Tibial artery (tissue), 4 donors: ENCODE measurements around the gene PDE3B.
"Not testable (repeated sequence)": the region's sequence is repeated elsewhere in the genome, so short reads cannot be mapped to it uniquely, and the experiment has no call there.

Experiments used
- DNase-seq, 2 donors: peaks; one replicate each; pipeline ENCODE4 v3.0.0-alpha.2; 2019
- H3K27ac ChIP-seq, 2 donors: fragments of 200-600 bp; sonication (generic) in 1 of 2; 1 replicate in 1 of 2; 2 replicates in 1 of 2; pipeline ENCODE4 v1.5.1; 2018 to 2019; ENCODE audit warnings: mild to moderate bottlenecking in 1 of 2
- H3K27me3 ChIP-seq, 2 donors: fragments of 200-600 bp; sonication (generic) in 1 of 2; one replicate each; pipeline versions ENCODE4 v1.5.1 to v1.6.0; 2016 to 2019
- H3K36me3 ChIP-seq, 3 donors: fragments of 200-600 bp; sonication (generic) in 2 of 3; one replicate each; pipeline ENCODE4 v1.5.1; 2016 to 2019; ENCODE audit warnings: mild to moderate bottlenecking in 2 of 3
- H3K4me1 ChIP-seq, 4 donors: fragments of 200-600 bp; sonication (generic) in 2 of 4; 1 replicate in 3 of 4; 2 replicates in 1 of 4; pipeline ENCODE4 v1.5.1; 2016 to 2019
- H3K4me3 ChIP-seq, 2 donors: fragments of 200-600 bp; sonication (generic) in 1 of 2; 1 replicate in 1 of 2; 2 replicates in 1 of 2; pipeline ENCODE4 v1.5.1; 2018 to 2019; ENCODE audit warnings: mild to moderate bottlenecking in 2 of 2
- H3K9me3 ChIP-seq, 3 donors: fragments of 200-600 bp; sonication (generic) in 1 of 3; one replicate each; pipeline ENCODE4 v1.5.1; 2016 to 2019
- intact Hi-C: fragments of 100-400 bp; cut with DNase I; formaldehyde crosslinking; loops from one replicate; pipeline ENCODE4 v1.15.0; 2023; ENCODE audit warnings: low total_unique reads
- TF ChIP-seq, protein P1 (sequence below), 2 experiments: fragments of 200-600 bp in 1 of 2; fragments of 450-650 bp in 1 of 2; IDR thresholded peaks; one replicate each; pipeline ENCODE4 v1.5.1; 2017 to 2019; ENCODE audit warnings: antibody characterized with exemption in 2 of 2, mild to moderate bottlenecking in 1 of 2, moderate library complexity in 1 of 2

The PDE3B gene

DNA sequence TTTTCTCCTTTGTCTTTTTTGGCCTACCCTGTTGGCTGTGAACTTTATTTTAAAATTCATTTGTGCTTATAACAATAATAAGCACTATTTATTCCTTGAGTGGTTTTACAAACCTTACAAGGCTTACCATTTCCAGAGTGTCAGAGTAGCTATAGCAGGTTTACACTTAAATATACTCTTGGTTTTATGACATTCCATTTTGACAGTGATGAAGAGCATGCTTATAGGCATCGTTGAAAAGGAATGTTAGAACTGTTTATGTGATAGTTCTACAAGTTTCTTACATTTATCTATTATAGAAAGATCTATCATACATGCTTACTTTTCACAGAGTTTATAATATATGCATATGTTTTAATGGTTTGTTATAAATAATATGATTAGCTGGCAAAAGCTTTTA lies 84.1 kb downstream of the PDE3B start:
- no peak overlapping the region for H3K4me3 ChIP-seq
- H3K9me3 ChIP-seq = no peaks in the 10 kb centered on the region
- no peaks in the 10 kb centered on the region for H3K27me3 ChIP-seq
- TF ChIP-seq, protein P1, sequence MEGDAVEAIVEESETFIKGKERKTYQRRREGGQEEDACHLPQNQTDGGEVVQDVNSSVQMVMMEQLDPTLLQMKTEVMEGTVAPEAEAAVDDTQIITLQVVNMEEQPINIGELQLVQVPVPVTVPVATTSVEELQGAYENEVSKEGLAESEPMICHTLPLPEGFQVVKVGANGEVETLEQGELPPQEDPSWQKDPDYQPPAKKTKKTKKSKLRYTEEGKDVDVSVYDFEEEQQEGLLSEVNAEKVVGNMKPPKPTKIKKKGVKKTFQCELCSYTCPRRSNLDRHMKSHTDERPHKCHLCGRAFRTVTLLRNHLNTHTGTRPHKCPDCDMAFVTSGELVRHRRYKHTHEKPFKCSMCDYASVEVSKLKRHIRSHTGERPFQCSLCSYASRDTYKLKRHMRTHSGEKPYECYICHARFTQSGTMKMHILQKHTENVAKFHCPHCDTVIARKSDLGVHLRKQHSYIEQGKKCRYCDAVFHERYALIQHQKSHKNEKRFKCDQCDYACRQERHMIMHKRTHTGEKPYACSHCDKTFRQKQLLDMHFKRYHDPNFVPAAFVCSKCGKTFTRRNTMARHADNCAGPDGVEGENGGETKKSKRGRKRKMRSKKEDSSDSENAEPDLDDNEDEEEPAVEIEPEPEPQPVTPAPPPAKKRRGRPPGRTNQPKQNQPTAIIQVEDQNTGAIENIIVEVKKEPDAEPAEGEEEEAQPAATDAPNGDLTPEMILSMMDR (IDR thresholded peaks at IDR 0.05) = no peak
- no peaks in the 10 kb centered on the region for H3K36me3 ChIP-seq
- no peak for DNase-seq
- intact Hi-C loops = no loop called here
- H3K4me1 ChIP-seq = no peaks in the 10 kb centered on the region
- no peak overlapping the region for H3K27ac ChIP-seq

DNA sequence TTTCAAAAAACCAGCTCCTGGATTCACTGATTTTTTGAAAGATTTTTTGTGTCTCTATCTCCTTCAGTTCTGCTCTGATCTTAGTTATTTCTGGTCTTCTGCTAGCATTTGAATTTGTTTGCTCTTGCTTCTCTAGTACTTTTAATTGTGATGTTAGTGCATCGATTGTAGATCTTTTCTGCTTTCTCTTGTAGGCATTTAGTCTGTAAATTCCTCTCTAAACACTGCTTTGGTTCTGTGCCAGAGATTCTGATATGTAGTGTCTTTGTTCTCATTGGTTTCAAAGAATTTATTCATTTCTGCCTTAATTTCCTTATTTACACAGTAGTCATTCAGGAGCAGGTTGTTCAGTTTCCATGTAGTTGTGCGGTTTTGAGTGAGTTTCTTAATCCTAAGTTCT lies 96.9 kb downstream of the PDE3B start:
- intact Hi-C loops, H3K27me3 ChIP-seq, H3K9me3 ChIP-seq, H3K4me1 ChIP-seq, H3K4me3 ChIP-seq, H3K27ac ChIP-seq, H3K36me3 ChIP-seq, DNase-seq: not testable (repeated sequence)

DNA sequence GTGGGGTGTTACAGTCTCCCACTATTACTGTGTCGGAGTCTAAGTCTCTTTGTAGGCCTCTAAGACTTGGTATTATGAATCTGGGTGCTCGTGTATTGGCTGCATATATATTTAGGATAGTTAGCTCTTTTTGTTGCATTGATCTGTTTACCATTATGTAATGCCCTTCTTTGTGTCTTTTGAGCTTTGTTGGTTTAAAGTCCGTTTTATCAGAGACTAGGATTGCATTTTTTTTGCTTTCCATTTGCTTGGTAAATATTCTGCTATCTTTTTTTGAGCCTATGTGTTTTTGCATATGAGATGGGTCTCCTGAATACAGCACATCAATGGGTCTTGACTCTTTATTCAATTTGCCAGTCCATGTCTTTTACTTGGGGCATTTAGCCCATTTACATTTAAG lies 97.6 kb downstream of the PDE3B start:
- Histone ChIP-seq H3K9me3 (peaks cover 0 to 4% (median 0%) of the 10 kb centered on the region in 3 donors), H3K27me3 (no peaks in the 10 kb centered on the region), H3K4me1 (no peaks in the 10 kb centered on the region), H3K36me3 (no peaks in the 10 kb centered on the region), H3K4me3 (no peak overlapping the region), H3K27ac (no peak overlapping the region)
- intact Hi-C loops = no loop called here
- no peak for DNase-seq
- TF ChIP-seq, protein P1 (IDR thresholded peaks at IDR 0.05) = no peak

DNA sequence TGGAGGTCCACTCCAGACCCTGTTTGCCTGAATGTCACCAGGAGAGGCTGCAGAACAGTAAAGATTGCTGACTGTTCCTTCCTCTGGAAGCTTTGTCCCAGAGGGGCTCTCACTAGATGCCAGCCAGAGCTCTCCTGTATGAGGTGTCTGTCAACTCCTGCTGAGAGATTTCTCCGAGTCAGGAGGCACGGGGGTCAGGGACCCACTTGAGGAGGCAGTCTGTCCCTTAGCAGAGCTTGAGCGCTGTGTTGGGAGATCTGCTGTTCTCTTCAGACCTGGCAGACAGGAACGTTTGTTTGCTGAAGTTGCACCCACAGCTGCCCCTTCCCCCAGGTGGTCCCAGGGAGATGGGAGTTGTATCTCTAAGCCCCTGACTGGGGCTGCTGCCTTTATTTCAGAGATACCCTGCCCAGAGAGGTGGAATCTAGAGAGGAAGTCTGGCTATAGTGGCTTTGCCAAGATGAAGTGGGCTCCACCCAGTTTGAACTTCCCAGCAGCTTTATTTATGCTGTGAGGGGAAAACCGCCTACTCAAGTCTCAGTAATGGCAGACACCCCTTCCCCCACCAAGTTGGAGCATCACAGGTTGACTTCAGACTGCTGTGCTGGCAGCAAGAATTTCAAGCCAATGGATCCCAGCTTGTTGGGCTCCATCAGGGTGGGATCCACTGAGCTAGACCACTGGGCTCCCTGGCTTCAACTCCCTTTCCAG lies 99.4 kb downstream of the PDE3B start:
- DNase-seq = no peak
- Histone ChIP-seq H3K4me3 (no peak overlapping the region), H3K4me1 (no peaks in the 10 kb centered on the region), H3K27ac (no peak overlapping the region), H3K36me3 (no peaks in the 10 kb centered on the region), H3K9me3 (peaks cover 0 to 4% (median 0%) of the 10 kb centered on the region in 3 donors), H3K27me3 (no peaks in the 10 kb centered on the region)
- intact Hi-C loops = no loop called here
- TF ChIP-seq, protein P1 (IDR thresholded peaks at IDR 0.05) = no peak

DNA sequence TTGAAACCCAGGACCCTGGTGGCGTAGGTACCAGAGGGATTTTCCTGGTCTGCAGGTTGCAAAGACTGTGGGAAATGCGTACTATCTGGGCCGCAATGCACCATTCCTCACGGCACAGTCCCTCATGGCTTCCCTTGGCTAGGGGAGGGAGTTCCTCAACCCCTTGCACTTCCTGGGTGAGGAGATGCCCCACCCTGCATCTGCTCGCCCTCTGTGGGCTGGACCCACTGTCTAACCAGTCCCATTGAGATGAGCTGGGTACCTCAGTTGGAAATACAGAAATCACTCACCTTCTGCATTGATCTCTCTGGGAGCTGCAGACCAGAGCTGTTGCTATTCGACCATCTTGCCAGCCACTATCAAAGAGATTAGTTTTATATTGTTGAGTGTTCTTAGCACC lies 100.1 kb downstream of the PDE3B start:
- DNase-seq, intact Hi-C loops, H3K27ac ChIP-seq, H3K4me3 ChIP-seq, H3K27me3 ChIP-seq, H3K36me3 ChIP-seq, H3K4me1 ChIP-seq, H3K9me3 ChIP-seq: not testable (repeated sequence)

DNA sequence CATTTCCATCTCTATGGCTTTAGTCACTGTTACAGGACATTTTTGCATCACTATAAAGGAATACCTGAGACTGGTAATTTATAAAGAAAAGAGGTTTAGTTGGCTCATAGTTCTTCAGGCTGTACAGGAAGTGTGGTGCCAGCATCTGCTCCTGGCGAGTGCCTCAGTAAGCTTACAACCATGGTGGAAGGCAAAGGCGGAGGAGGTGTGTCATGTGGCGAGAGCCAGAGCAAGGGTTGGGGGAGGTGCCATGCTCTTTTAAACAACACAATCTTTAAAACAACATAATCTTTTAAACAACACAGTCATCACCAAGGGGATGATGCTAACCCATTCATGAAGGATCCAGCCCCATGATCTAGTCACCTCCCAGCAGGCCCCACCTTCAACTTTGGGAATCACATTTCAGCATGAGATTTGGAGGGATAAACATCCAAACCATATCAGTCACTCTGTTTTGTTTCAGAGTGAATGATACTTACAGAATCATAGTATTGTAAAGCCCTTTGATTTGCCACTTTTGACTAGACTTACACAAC lies 103.3 kb downstream of the PDE3B start:
- no peak overlapping the region for H3K4me3 ChIP-seq
- H3K27ac ChIP-seq = no peak overlapping the region
- DNase-seq = no peak
- H3K9me3 ChIP-seq = peaks cover 0 to 4% (median 0%) of the 10 kb centered on the region in 3 donors
- intact Hi-C loops = no loop called here
- H3K4me1 ChIP-seq = no peaks in the 10 kb centered on the region
- H3K27me3 ChIP-seq = no peaks in the 10 kb centered on the region
- TF ChIP-seq, protein P1 (IDR thresholded peaks at IDR 0.05) = no peak
- no peaks in the 10 kb centered on the region for H3K36me3 ChIP-seq
